ENCODE measurements around the gene PARD3.

PARD3 gene

GRCh38 chr10:34348917-34349485 lies 466.1 kb downstream of the PARD3 start:
- no peak for DNase-seq

GRCh38 chr10:34348021-34348420 lies 467.1 kb downstream of the PARD3 start:
- Histone ChIP-seq H3K27me3 (ENCODE audit: insufficient read depth, low read depth, severe bottlenecking) (no peaks in the 10 kb centered on the region), H3K36me3 (no peaks in the 10 kb centered on the region), H3K27ac (no peak overlapping the region), H3K9me3 (ENCODE audit: severe bottlenecking) (no peaks in the 10 kb centered on the region), H3K4me3 (ENCODE audit: low read depth, low read length) (no peak overlapping the region)
- no peak for DNase-seq
- no peak for TF ChIP-seq CTCF (IDR thresholded peaks at IDR 0.05; ENCODE audit: low read depth, low read length)

More at GRCh38 chr10:34348917-34349485, 466.1 kb downstream of the PARD3 start:
- Histone ChIP-seq H3K27ac (no peak overlapping the region), H3K36me3 (no peaks in the 10 kb centered on the region), H3K27me3 (ENCODE audit: insufficient read depth, low read depth, severe bottlenecking) (no peaks in the 10 kb centered on the region), H3K9me3 (ENCODE audit: severe bottlenecking) (no peaks in the 10 kb centered on the region), H3K4me3 (ENCODE audit: low read depth, low read length) (no peak overlapping the region)
- no peak for TF ChIP-seq CTCF (IDR thresholded peaks at IDR 0.05; ENCODE audit: low read depth, low read length)

GRCh38 chr10:34347131-34347530 lies 468.0 kb downstream of the PARD3 start:
- Histone ChIP-seq H3K27ac (no peak overlapping the region), H3K4me3 (ENCODE audit: low read depth, low read length) (no peak overlapping the region), H3K27me3 (ENCODE audit: insufficient read depth, low read depth, severe bottlenecking) (no peaks in the 10 kb centered on the region), H3K9me3 (ENCODE audit: severe bottlenecking) (no peaks in the 10 kb centered on the region), H3K36me3 (no peaks in the 10 kb centered on the region)
- TF ChIP-seq CTCF (IDR thresholded peaks at IDR 0.05; ENCODE audit: low read depth, low read length), result no peak
- no peak for DNase-seq

DNA sequence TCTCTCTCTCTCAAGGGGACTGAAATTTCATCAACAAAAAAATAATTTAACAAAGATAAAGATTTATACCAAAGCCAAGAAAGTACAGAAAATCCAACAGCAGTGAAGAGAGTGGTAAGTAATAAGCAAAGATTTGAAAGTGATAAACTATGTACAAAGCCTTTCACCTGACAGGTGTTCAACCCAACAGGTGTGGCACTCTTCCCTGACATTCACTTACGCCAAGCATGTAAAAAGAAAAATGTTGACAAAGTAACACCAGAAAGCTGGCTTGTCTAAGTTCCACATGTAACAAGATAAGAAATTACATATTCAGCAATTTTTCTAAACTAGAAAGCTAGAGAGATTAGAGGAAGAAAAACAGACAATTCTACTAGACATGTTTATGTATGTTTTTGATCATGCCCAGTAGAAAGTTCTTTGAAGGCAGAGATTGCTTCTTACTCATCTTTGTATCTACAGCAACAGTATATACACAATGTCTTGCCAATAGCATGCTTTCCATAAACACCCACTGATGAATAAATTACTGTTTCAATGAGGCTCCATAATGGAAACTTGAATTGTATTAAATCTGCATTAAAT lies 468.5 kb downstream of the PARD3 start:
- Histone ChIP-seq H3K4me3 (ENCODE audit: low read depth, low read length) (no peak overlapping the region), H3K27ac (no peak overlapping the region), H3K27me3 (ENCODE audit: insufficient read depth, low read depth, severe bottlenecking) (no peaks in the 10 kb centered on the region), H3K36me3 (no peaks in the 10 kb centered on the region), H3K9me3 (ENCODE audit: severe bottlenecking) (no peaks in the 10 kb centered on the region)
- TF ChIP-seq CTCF (IDR thresholded peaks at IDR 0.05; ENCODE audit: low read depth, low read length), result no peak
- no peak for DNase-seq

GRCh38 chr10:34345383-34345782 lies 469.7 kb downstream of the PARD3 start:
- no peaks in the 10 kb centered on the region for H3K27me3 ChIP-seq (ENCODE audit: insufficient read depth, low read depth, severe bottlenecking)
- H3K27ac ChIP-seq, result no peak overlapping the region
- no peak for TF ChIP-seq CTCF (IDR thresholded peaks at IDR 0.05; ENCODE audit: low read depth, low read length)
- H3K9me3 ChIP-seq (ENCODE audit: severe bottlenecking), result no peaks in the 10 kb centered on the region
- DNase-seq, result no peak
- no peaks in the 10 kb centered on the region for H3K36me3 ChIP-seq
- no peak overlapping the region for H3K4me3 ChIP-seq (ENCODE audit: low read depth, low read length)

DNA sequence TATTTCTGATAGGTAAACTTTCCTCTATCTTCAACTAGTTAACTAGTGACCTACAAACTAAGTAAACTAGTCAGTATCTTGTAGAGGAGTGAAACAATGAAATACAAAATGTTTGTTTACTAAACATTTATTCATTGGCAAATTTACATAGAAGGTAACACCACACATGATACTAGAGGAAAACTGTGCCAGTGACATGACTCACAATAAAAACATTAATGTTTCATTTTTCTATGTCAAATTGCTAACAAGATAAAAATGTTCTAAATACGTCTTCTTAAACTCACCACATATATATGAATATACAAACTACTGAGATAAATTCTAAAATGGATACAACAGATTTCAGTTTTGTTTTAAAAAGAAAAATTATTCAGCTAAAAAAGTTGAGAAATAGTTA lies 471.3 kb downstream of the PARD3 start:
- Histone ChIP-seq H3K4me3 (ENCODE audit: low read depth, low read length) (no peak overlapping the region), H3K27me3 (ENCODE audit: insufficient read depth, low read depth, severe bottlenecking) (no peaks in the 10 kb centered on the region), H3K27ac (no peak overlapping the region), H3K36me3 (no peaks in the 10 kb centered on the region), H3K9me3 (ENCODE audit: severe bottlenecking) (no peaks in the 10 kb centered on the region)
- no peak for TF ChIP-seq CTCF (IDR thresholded peaks at IDR 0.05; ENCODE audit: low read depth, low read length)
- DNase-seq, result no peak

Measured in WERI-Rb-1 (cell line).